NCI-H69 (cell line): ENCODE data around the gene ANKZF1.
"Not testable (repeated sequence)": the region's sequence is repeated elsewhere in the genome, so short reads cannot be mapped to it uniquely, and the experiment has no call there.

Experiments used
- DNase-seq: peaks from one replicate; lab custom pipeline; 2025; lab: John Stamatoyannopoulos, UW

Gene ANKZF1

GRCh38 chr2:219253753-219254589 lies 24.4 kb downstream of the ANKZF1 start, which contains the start of gene TUBA4A:
TSS of gene TUBA4A (minus strand) at chr2:219253918. CDS start at chr2:219253858, 60 bp downstream.
- DNase-seq: peak; percentile 89

GRCh38 chr2:219254590-219255201 lies 25.1 kb downstream of the ANKZF1 start:
- no peak for DNase-seq

DNA sequence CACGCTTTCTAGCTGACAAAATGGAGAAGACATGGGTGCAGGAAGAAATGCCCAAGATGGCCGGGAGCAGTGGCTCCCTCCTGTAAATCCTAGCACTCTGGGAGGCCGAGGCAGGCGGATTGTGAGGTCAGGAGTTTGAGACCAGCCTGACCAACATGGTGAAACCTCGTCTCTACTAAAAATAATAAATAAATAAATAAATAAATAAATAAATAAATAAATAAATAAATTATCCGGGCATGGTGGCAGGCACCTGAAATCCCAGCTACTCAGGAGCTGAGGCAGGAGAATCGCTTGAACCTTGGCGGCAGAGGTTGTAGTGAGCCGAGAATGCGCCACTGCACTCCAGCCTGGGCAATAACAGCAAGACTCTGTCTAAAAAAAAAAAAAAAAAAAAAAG lies 29.3 kb downstream of the ANKZF1 start:
- not testable (repeated sequence) for DNase-seq

GRCh38 chr2:219261024-219261855 lies 31.6 kb downstream of the ANKZF1 start:
- DNase-seq: no peak

GRCh38 chr2:219266232-219266631 lies 36.6 kb downstream of the ANKZF1 start:
- no peak for DNase-seq

GRCh38 chr2:219266886-219267285 lies 37.3 kb downstream of the ANKZF1 start:
- peak; percentile 17 for DNase-seq

DNA sequence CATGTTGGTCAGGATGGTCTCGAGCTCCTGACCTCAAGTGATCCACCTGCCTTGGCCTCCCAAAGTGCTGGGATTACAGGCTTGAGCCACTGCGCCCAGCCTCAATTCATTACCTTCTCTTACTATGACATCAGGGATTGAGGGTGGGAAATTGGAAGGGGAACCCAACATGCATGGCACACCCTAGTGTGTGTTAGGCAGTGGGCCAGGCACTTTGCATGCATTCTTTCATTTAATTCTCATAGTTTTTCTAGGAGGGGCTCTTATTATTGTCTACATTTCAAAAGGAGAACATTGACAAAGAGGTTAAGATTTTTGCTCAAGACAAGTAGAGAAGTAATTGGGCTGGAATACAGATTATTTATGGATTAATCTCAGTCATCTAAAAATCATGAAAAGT lies 38.7 kb downstream of the ANKZF1 start:
- no peak for DNase-seq

GRCh38 chr2:219269362-219270054 lies 39.9 kb downstream of the ANKZF1 start:
- peak; percentile 69 for DNase-seq

DNA sequence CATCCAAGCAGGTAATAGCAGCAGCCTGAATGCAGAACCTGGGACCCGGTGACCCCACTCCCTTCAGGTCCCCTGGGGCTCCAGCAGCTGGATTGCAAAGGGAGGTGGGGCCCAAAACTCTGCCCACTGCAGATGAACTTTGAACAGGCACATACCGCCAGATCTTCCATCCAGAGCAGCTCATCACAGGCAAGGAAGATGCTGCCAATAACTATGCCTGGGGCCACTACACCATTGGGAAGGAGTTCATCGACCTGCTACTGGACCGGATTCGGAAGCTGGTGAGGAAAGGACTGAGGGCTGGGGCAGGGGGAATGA lies 40.4 kb downstream of the ANKZF1 start:
- DNase-seq: no peak

DNA sequence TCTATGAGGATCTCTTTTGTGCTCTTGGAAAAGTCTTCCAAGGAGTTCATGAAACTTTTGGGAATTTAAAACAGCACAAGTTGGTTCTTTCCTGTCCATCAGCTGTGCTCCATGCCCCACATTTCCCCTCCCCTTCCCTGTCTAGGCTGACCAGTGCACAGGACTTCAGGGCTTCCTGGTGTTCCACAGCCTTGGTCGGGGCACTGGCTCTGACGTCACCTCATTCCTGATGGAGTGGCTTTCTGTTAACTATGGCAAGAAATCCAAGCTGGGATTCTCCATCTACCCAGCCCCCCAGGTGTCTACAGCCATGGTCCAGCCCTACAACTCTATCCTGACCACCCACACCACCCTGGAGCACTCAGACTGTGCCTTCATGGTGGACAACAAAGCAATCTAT lies 41.4 kb downstream of the ANKZF1 start:
- no peak for DNase-seq

DNA sequence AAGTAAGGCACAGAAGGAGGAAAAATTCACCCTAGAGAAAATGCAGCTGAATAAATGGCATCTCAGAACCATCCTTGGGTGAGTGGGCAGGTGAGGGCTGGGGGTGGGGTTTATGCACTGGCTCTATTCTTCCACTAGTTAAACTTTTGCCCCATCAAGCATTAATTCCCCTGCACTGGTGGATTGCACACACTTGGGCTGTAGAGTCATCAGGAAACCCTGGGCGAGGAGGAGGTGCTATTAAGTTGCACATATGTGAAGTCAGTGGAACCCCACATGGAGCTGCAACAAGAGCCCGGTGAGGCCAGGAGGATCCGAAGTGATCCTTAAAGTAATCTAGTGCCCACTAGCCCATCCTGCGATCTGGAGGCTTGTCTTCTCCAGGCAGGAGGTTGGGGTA lies 42.8 kb downstream of the ANKZF1 start:
- DNase-seq: no peak

GRCh38 chr2:219272995-219273394 lies 43.4 kb downstream of the ANKZF1 start:
- DNase-seq: no peak

DNA sequence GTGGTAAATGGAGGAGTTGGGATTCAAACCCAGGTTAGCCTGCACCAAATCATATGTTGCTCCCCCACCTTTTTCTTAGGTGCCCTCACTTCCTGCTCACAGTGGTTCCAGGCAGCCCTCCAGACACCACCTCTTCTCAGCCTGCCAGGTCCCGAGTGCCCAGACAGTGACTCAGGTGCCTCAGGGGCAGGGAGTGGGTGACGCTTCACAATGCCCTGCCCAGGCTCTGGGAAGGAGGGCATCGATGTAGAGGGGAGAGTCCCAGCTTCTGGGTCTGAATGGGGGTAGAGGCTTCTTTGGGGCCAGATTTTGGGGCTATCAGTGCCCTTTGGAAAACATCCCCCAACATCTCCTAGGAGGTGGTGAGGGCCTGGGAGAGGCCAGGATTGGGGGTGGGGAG lies 44.3 kb downstream of the ANKZF1 start:
- DNase-seq: peak; percentile 7

GRCh38 chr2:219274361-219274921 lies 44.8 kb downstream of the ANKZF1 start:
- peak; percentile 10 for DNase-seq

- DNase-seq: peak; percentile 63
These were observed 48.4 kb downstream of the ANKZF1 start for GRCh38 chr2:219277703-219278654.

DNA sequence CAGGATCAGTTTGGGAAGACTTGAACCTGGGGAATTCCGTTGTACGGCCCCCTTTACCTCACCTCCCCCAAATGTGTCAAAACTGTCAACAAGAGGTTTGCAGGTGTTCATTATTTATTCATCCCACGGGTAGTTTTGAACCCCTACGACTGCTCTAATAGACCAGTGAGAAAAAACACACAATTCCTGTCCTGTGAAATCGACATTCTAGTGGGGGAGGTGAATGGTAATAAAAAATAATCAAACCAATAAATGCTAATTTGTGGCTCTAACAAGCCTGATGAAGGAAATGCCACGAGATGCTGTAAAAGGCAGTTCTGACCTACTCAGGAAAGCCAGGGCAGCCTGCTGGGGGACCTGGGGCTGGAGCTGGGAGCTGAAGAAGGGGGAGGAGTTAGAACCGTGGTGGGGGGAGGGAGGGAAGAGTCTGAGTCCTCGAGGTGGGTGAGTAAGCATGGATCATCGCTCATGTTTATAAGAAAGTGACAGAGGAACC lies 49.1 kb downstream of the ANKZF1 start:
- DNase-seq: no peak

DNA sequence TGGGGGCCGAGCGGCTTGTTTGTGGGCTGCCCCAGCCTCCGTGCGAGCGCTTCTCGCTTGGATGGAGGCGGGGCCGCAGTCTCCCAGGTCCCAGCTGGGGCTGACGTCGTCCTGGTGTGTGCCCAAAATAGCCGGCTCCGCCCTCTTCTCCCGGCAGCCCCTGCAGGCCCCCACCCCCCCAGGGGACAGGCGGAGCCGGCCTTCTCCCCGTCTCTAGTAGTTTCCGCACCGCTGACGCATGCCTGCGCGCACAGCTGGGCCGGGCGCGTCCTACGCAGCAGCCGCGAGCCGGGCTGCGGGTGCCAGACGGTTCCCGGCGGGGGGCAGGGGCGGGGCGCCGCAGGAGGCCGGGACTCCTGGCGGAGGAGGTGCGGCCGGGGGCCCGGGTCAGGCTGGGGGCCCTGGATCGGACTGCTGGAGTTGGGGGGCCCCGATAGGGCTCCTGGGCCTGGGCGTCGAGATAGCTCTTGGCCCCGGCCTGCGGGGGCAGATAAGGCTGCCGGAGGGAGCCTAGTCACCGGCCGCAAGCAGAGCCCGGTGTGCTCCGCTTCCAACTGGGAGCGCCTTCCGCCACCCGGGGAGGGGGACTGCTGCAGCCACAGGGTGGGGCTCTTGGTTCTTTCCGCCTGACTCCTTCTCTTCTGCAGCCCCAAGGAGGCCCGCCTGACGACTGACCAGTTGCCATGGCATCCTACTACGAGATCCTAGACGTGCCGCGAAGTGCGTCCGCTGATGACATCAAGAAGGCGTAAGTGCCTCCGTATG lies 49.7 kb downstream of the ANKZF1 start, which contains the start of gene DNAJB2:
DNAJB2 (plus strand) TSS at position 216 of the 765 bp plus-strand sequence; CDS start at position 684, 468 bp downstream.
- peak; percentile 96 for DNase-seq

DNA sequence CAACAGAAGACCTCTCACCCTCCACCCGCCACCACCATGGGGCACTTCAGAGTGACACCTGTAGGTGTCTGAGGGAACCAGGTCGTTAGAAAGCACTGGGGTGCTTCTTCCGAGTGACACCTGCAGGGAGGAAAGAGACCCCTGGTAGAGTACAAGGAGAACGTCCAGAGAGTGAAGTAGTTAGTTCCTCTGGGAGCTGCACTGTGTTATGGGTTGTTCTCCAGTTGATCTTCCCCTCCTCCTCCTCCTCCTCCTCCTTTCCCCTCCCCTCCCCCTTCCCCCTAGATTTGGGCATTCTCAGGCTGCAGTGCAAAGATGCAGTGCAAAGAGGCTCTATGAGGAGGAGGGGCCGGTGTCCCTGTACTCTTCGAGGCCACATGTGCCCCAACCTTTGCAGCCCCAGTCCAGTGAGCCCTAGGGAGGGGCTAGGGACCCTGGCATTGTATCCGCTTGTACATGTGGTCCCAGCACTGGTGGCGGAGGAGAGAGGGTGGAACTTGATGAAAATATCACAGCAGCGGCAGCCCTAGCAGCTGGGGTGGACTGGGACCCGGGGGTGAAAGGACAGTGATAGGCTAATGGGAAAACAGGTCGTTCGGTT lies 50.4 kb downstream of the ANKZF1 start:
- DNase-seq: no peak

DNA sequence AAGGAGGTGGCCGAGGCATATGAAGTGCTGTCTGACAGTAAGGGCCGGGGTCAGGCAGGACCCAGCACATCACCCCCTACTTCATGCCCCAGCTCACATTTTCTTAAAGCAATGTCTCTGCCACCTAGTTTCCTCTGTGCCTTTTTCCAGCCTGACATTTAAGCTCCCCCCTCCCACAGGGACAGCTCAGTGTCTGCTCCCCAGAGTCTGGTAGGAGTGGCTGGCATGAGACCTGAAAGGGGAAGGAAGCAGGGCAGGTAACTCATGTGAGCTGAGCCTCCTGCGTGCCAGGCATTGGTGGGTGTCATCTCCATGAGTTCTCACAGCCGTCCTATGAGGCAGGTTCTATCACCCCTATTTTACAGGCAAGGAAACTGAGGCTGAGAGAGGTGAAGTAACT lies 51.0 kb downstream of the ANKZF1 start:
- DNase-seq: peak; percentile 4
